Keratinocyte (primary cell): ENCODE data around the gene CR1L. TPM values are rescaled to one million over a fixed set of nuclear protein-coding genes. Genes with fewer than 3 reads are reported as not detected.

Experiments used
- DNase-seq: peaks from one replicate; pipeline ENCODE4 v3.0.0-alpha.2; 2011; ENCODE audit warnings: low read depth, missing footprints, low spot score
- FAIRE-seq: peaks from 2 replicates; lab custom pipeline; 2011; peaks lifted over from hg19 to GRCh38; lab: Jason Lieb, UNC
- H2AFZ ChIP-seq: 2 replicates; pipeline ENCODE4 v1.6.0; 2012; ENCODE audit warnings: low read length, control low read depth, inconsistent platforms; ENCODE audit not compliant: control insufficient read depth
- H3K27ac ChIP-seq: 2 replicates; pipeline ENCODE4 v1.5.1; 2011; ENCODE audit warnings: low read length; ENCODE audit not compliant: control insufficient read depth, insufficient read depth
- H3K27me3 ChIP-seq: 3 replicates; pipeline ENCODE4 v1.6.0; 2011; ENCODE audit warnings: low read length; ENCODE audit not compliant: control insufficient read depth, insufficient read depth; ENCODE audit errors: extremely low read depth
- H3K36me3 ChIP-seq, 2 experiments: 2 replicates in 1 of 2; 3 replicates in 1 of 2; pipeline ENCODE4 v1.5.1; 2011; ENCODE audit warnings: low read length in 2 of 2, mild to moderate bottlenecking in 1 of 2; ENCODE audit not compliant: control insufficient read depth in 2 of 2, insufficient read depth in 2 of 2; ENCODE audit errors: extremely low read depth in 1 of 2
- H3K4me1 ChIP-seq: 3 replicates; pipeline ENCODE4 v1.5.1; 2011; ENCODE audit warnings: low read length; ENCODE audit not compliant: control insufficient read depth, insufficient read depth; ENCODE audit errors: extremely low read depth
- H3K4me2 ChIP-seq: 3 replicates; pipeline ENCODE4 v1.6.0; 2011; ENCODE audit warnings: low read depth, low read length; ENCODE audit not compliant: control insufficient read depth, insufficient read depth; ENCODE audit errors: extremely low read depth
- H3K4me3 ChIP-seq, 3 experiments: fragments of 200-600 bp in 1 of 3; sonication (generic) in 1 of 3; 2 replicates in 2 of 3; 3 replicates in 1 of 3; pipeline ENCODE4 v1.5.1; 2011 to 2016; ENCODE audit warnings: low read length in 3 of 3, mild to moderate bottlenecking in 3 of 3, control low read depth in 2 of 3, inconsistent platforms in 1 of 3, low read depth in 1 of 3, mixed read lengths in 1 of 3, mixed run types in 1 of 3, moderate library complexity in 1 of 3; ENCODE audit not compliant: control insufficient read depth in 2 of 3, insufficient read depth in 2 of 3; ENCODE audit errors: extremely low read depth in 1 of 3
- H3K79me2 ChIP-seq: 2 replicates; pipeline ENCODE4 v1.6.0; 2012; ENCODE audit warnings: low read length; ENCODE audit not compliant: control insufficient read depth, insufficient read depth
- H3K9ac ChIP-seq: 3 replicates; pipeline ENCODE4 v1.6.0; 2011; ENCODE audit warnings: low read length; ENCODE audit not compliant: control insufficient read depth, insufficient read depth; ENCODE audit errors: extremely low read depth
- H3K9me1 ChIP-seq: 3 replicates; pipeline ENCODE4 v1.6.0; 2011; ENCODE audit warnings: low read length; ENCODE audit not compliant: control insufficient read depth, insufficient read depth; ENCODE audit errors: extremely low read depth
- H3K9me3 ChIP-seq: 2 replicates; pipeline ENCODE4 v1.5.1; 2012; ENCODE audit warnings: low read depth, low read length; ENCODE audit not compliant: control insufficient read depth
- H4K20me1 ChIP-seq: 3 replicates; pipeline ENCODE4 v1.6.0; 2011; ENCODE audit warnings: low read length; ENCODE audit not compliant: control insufficient read depth, insufficient read depth; ENCODE audit errors: extremely low read depth
- CTCF ChIP-seq, 3 experiments: IDR thresholded peaks in 1 of 3; conservative IDR thresholded peaks in 1 of 3; optimal IDR thresholded peaks in 1 of 3; 2 replicates in 2 of 3; 3 replicates in 1 of 3; pipeline versions ENCODE3 to v1.5.1; 2011; ENCODE audit warnings: low read length in 3 of 3, mild to moderate bottlenecking in 3 of 3, moderate library complexity in 2 of 3, control low read depth in 1 of 3, inconsistent platforms in 1 of 3; ENCODE audit not compliant: insufficient read depth in 2 of 3; ENCODE audit errors: extremely low read depth in 1 of 3
- EZH2 ChIP-seq: IDR thresholded peaks from one replicate; pipeline ENCODE4 v1.6.1; 2012; ENCODE audit warnings: inconsistent platforms, mild to moderate bottlenecking, low read length, moderate library complexity
- dilution Hi-C: fragments of 300-500 bp; cut with MboI; formaldehyde crosslinking; loops from one replicate; pipeline ENCODE4 v1.7.0; 2020; ENCODE audit warnings: low sequenced_read_pairs; ENCODE audit not compliant: extremely low pct_ligation_motif_present
- polyA plus RNA-seq, 5 experiments: library from polyadenylated mRNA; depleted of rRNA in 3 of 5; stranded (reverse) in 3 of 5; stranded (forward) in 1 of 5; unstranded in 1 of 5; fragments of >200 nt; gene quantifications; 1 replicate in 1 of 5; 2 replicates in 3 of 5; 3 replicates in 1 of 5; pipeline versions ENCODE4 v1.2.1 to v1.2.3, GENCODE V29; 2011 to 2012; ENCODE audit warnings: missing spikeins in 2 of 5, low read depth in 1 of 5, low replicate concordance in 1 of 5

CR1L gene
- polyA plus RNA-seq, 1 donor (not counting 4 experiments of a cell fraction or from before 2014, with no cell fraction given): not detected

- Histone ChIP-seq H3K9me1 (no peaks in the 10 kb centered on the region), H3K79me2 (peaks cover 70% of the 10 kb centered on the region), H3K27me3 (no peaks in the 10 kb centered on the region), H3K4me3 (no peak overlapping the region), H3K4me1 (peaks cover 39% of the 10 kb centered on the region), H4K20me1 (peaks cover 9% of the 10 kb centered on the region), H3K36me3 (peaks cover 4 to 10% of the 10 kb centered on the region in 2 experiments), H2AFZ (no peak overlapping the region), H3K27ac (peak overlapping the region; percentile 27), H3K9me3 (no peaks in the 10 kb centered on the region), H3K9ac (no peak overlapping the region), H3K4me2 (no peak overlapping the region)
- dilution Hi-C loops: no loop called here
- FAIRE-seq (no peak), DNase-seq (no peak)
- TF ChIP-seq CTCF (optimal IDR thresholded peaks at IDR 0.05 in 1 of 3, IDR thresholded peaks at IDR 0.05 in 1 of 3, conservative IDR thresholded peaks at IDR 0.05 in 1 of 3; ENCODE audit: extremely low read depth in 1 of 3, insufficient read depth in 2 of 3, low read length in 3 of 3): no peak
These were observed 110.2 kb downstream of the CR1L start for GRCh38 chr1:207754974-207755700.

DNA sequence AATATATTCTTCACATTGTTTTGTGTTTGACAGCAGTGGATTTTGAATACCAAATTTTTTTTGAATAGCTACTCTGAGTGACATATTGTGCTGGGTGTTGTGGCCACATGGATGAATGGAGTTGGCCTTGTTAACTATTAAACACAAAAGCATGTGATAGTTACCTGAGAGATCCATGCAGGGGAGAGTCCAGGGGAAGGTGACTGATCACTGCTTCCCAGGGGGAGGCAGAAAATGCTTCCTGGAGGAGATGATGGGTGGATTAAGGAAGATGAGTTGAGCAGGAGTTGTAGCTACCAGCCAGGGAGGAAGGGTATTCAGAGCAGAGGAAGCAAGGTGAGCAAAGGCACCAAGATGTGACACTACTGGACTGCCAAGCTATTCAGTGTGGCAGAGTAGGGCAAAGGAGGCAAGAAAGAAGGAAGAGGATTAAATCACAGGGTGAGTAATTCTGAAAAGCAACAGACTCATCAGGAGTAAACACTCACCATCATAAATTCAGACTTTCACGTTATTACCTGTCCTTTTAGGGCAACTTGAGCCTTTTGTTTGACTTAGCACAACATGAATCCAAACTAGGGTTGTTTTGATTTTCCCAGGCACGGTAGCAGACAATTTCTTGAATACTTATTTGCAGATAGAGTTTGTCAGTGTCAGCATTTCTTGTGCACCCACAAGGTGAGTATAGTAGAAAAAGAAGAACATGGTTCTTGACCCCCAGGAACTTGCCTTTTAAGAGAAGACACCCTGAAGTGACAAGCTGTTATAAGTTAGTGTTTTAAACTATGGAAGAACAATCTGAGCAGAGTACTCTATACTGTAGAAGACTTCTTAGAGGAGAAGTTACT lies 111.1 kb downstream of the CR1L start:
- DNase-seq: no peak

More for the DNA sequence above, 111.1 kb downstream of the CR1L start:
- Histone ChIP-seq H3K4me2 (peak overlapping the region; percentile 31), H3K9ac (no peak overlapping the region), H3K27ac (peak overlapping the region; percentile 37), H2AFZ (no peak overlapping the region), H3K9me1 (no peaks in the 10 kb centered on the region), H3K4me3 (no peak overlapping the region), H3K79me2 (peaks cover 70% of the 10 kb centered on the region), H3K36me3 (peaks cover 9 to 10% of the 10 kb centered on the region in 2 experiments), H3K4me1 (peaks cover 34% of the 10 kb centered on the region), H3K9me3 (no peaks in the 10 kb centered on the region), H4K20me1 (peaks cover 9% of the 10 kb centered on the region), H3K27me3 (no peaks in the 10 kb centered on the region)
- dilution Hi-C loops: no loop called here
- peak; percentile 43 for FAIRE-seq
- no peak for TF ChIP-seq CTCF (optimal IDR thresholded peaks at IDR 0.05 in 1 of 3, IDR thresholded peaks at IDR 0.05 in 1 of 3, conservative IDR thresholded peaks at IDR 0.05 in 1 of 3; ENCODE audit: extremely low read depth in 1 of 3, insufficient read depth in 2 of 3, low read length in 3 of 3)
- no peak for TF ChIP-seq EZH2
